GM19351 (cell line): Measurements from ENCODE around the gene HDGFL2.

Experiments used
- ATAC-seq: cut with Tn5 transposase; IDR thresholded peaks from one replicate; pipeline ENCODE4 v1.9.1; 2021; ENCODE audit warnings: mild to moderate bottlenecking, moderate library complexity; ENCODE audit not compliant: unreplicated experiment

HDGFL2 gene

DNA sequence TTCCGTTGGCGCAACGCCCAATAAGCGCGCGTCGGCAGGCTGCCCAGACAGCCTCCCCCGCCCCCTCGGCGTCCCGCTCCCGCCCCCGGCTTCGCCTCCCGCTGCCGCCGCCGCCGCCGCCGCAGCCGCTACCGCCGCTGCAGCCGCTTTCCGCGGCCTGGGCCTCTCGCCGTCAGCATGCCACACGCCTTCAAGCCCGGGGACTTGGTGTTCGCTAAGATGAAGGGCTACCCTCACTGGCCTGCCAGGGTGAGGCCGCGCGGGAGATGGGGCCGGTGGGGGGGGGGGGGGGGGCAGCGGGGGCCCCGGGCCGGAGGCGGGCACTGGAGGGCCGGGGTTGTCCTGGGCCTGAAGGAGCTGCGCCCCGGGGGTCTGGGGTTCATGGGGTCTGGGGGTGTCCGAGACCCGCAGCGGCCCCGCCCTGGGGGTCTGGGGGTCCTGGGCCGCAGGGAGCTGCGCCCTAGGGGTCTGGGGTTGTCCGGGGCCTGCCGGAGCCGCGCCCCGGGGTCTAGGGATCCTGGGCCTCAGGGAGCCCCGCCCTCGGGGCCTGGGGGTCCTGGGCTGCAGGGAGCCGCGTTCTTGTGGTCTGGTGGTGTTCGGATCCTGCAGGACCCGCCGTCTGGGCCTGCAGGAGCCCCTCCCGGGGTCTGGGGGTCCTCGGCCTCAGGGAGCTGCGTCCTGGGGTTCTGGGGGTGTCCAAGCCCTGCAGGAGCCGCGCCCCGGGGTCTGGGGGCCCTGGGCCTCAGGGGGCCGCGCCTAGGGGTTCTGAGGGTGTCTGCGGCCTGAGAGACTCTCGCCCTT is at the start of gene HDGFL2:
TSS of gene HDGFL2 (plus strand) at position 124 of the 801 bp plus-strand sequence. CDS start at position 178, 54 bp downstream.
- ATAC-seq = no peak

DNA sequence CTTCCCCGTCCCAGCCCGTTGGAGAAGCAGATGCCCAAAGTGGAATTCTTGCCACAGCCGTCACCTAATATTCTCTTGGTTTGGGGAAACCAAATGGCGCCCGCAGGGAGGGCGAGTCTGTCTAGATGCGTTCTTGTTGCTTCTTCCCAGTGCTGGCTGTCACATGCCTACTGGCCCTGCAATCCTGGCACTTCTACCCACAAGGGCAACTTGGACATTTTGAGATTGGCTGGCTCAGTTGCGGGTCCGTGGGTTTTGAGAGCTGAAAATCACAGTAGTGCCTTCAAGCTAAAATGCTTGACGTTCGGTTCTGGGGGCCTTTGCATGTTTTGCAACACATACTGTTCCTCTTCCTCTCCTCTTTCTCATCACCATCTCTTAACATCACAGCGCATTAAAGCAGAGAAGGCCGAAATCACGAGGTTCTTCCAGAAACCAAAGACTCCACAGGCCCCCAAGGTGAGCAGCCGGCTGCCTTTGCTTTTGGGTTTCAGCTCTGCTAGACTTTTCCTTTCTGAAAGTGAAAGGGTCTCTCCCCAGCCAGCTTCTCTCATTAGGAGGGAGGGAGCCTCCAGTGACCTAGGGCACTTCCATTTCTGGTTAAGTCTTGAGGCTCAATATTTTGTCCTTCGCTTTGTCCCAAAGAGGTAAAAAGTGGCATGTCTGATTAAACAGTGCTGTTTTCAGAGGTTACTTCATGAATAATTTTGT is 48.5 kb upstream of the HDGFL2 start:
- no peak for ATAC-seq

DNA sequence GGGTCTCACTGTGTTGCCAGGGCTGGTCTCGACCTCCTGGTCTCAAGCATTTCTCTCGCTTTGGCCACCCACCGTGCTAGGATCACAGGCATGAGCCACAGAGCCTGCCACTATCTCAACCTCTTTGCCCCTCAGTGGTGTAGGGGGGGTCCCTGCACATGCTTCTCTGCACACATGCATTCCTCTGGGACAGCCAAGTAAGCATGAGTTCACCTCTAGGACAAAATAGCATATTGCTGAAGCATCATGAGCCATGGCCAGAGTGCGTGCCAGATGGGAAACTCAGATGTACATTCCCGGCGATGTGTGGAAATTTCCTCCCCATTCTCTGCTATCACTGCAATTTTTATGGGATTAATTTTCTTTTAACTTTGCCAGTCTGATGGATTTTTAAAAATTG is 46.6 kb upstream of the HDGFL2 start:
- no peak for ATAC-seq

DNA sequence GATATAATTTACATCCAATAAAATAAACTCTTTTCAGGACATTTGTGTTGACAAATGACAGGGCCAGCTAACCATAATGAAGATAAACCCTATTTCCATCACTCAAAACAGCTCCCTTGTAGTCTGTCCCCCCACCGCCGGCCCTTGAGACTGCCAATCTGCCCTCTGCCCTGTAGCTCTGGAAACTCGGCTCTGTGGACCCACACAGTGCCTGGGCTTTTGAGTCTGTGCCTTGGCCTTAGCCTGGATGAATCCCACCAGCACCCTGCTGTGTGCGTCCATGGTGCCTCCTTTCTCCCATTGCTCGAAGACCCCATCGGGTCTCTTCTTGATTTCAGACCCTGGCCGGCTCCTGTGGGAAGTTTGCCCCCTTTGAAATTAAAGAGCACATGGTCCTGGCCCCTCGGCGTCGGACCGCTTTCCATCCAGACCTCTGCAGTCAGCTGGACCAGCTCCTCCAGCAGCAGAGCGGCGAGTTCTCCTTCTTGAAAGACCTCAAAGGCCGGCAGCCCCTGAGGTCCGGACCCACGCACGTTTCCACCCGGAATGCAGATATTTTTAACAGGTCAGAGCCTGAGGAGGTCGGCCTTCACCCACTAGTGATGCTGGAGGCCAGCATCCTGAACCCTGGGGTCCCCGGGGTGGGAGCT is 43.6 kb upstream of the HDGFL2 start:
- ATAC-seq = no peak

DNA sequence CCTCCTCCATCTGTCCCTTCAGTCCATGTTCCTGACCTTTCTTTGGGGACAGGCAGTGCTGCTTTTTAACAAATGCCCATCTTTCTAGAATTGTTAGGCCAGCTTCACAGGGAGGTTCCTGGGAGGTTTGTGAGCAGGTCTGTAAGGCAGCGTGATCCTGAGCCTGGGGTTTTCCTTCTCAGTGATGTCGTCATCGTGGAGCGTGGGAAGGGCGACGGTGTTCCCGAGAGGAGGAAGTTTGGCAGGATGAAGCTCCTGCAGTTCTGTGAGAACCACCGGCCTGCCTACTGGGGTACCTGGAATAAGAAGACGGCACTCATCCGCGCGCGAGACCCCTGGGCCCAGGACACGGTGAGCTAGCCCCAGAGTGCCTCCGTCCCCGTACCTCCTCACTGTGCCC is 42.8 kb upstream of the HDGFL2 start:
- no peak for ATAC-seq

DNA sequence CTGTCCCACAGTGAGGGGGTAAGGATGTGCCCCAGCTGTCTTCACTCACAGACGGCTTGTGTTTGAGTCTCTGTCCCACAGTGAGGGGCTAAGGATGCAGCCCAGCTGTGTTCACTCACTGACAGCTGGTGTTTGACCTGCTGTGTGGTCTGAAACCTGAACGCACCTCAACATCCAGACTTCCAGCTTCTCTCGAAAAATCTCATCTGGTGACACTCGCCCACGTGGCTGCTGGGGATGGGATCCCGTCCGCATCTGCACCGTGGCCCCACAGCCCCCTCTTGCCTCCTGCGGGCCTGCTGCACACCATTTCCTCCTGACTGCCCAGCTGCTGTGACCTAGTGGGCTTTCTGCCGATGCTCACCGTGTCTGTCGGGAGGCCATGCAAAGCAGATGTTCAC is 42.3 kb upstream of the HDGFL2 start:
- no peak for ATAC-seq

DNA sequence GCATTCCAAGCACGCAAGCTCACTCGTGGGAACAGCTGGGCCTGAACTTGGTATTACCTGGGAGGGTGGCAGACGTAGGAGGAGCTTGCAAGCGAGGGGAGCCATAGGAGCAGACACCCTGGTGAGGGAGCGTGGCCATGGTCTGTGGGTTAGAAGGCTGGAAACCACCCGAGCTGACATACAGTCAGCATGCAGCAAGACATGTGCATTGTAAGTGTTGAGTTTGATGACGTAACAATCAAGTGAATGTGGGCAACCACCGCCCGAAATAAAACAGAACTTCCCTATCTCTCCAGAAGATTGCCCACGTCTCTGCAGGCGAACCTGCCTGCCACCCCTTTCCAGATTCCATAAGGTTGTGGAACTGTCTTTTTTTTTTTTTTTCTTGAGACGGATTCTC is 41.3 kb upstream of the HDGFL2 start:
- ATAC-seq = no peak

DNA sequence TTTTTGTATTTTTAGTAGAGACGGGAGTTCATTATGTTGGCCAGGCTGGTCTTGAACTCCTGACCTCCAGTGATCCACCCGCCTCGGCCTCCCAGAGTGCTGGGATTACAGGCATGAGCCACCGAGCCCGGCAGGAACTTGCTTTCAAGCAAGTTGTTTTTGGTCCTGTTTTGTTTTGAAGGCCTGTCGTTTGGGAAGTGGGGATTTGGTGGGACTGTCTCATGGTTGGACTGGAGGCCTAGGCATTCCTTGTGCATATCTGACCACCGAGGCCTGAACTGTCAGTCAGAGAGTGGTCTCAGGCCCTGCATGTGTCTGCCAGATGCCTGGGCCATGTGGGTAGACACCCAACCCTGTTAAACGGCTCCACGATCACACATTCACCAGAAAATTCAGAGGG is 40.8 kb upstream of the HDGFL2 start:
- no peak for ATAC-seq

DNA sequence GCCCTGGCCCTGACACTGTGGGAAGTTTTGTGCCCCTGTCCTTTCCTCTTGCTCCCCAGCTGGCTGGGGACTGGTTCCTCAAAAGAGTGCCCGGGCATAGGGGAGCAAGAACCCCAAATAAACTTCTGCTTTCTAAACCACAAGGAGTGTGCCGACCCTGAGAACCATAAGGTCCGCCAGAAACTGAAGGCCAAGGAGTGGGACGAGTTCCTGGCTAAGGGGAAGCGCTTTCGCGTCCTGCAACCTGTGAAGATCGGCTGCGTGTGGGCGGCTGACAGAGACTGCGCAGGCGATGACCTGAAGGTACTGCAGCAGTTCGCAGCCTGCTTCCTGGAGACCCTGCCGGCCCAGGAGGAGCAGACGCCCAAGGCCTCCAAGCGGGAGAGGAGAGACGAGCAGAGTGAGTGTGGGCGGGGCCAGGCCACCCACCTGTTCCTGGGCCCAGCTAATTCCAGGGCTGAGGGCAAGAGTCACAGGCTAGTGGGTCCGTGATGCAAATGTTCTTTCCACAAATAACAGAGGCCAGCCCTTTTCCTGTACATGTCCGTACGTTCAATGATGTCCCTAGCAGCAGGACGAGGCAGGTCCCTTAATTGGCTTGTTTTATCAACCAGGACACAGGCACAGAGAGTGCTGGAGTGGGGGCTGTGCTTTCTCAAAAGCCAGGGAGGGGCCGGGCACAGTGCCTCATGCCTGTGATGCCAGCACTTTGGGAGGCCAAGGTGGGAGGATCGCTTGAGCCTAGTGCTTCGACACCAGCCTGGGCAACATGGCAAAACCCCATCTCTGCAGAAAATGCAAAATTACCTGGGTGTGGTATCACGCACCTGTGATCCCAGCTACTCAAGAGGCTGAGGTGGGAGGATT is 40.1 kb upstream of the HDGFL2 start:
- ATAC-seq = no peak

DNA sequence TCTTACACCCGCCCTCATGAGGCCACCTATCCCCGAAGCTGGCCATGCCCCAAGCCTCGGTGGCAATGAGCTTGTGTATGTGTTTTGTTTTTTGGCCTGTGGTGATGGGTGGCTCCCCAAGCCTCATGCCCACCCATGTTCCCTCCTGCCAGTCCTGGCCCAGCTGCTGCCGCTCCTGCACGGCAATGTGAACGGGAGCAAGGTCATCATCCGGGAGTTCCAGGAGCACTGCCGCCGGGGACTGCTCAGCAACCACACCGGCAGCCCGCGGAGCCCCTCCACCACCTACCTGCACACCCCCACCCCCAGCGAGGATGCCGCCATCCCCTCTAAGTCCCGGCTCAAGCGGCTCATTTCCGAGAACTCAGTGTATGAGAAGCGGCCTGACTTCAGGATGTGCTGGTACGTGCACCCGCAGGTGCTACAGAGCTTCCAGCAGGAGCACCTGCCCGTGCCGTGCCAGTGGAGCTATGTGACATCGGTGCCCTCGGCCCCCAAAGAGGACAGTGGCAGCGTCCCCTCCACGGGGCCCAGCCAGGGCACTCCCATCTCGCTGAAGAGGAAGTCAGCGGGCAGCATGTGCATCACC is 39.1 kb upstream of the HDGFL2 start:
- ATAC-seq = no peak

DNA sequence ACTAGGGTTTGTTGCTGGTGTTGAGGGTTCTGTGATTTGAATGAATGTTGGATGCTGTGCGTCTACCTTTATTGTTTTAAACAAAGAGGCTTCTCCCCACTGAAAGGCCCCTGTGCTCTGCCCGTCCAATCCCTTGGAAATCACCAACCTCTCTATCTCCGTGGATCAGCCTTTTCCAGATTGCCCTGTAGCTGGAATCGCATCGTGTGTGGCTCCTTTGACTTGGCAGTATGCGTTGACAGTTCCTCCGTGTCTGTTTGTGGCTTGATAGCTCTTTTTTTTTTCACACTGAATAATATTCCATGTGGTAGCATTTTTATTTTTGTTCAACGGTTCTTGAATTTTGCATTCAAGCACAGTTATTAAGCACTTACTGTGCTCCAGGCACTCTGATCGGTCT is 37.7 kb upstream of the HDGFL2 start:
- ATAC-seq = no peak

DNA sequence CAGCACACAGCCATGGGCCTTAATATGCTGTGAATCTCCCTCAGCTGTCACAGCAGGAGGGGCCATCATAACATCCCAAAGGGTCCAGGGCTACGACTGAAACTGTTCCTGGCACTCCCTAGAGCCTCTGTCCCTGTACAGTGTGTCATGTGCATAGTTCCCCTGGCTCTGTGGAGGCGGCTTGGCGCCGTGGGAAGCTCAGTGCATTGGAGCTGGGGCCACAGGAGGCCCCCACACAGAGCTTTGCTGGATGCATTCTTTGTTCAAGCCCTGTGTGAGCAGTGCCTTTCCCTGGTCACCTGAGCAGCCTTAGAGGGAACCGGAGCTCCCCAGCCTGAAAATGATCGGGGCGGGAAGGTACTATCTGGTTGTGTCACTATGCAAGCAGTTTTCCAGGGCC is 35.9 kb upstream of the HDGFL2 start:
- ATAC-seq = no peak

DNA sequence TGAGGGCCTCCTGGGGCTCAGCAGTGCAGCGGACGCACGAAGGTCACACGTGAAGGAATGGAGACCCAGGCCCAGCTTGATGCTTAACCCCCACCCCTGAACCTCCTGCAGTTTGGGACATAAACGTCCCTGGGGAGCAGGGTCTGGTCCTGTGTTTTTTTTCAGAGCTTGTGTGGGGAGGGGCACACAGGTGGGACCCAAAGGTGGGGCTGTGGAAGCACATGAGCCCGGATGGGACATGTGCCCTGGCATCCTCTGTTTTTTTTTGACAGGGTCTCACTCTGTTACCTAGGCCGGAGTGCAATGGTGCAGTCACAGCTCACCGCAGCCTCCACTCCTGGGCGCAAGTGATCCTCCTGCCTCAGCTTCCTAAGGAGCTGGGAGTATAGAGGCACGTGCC is 35.0 kb upstream of the HDGFL2 start:
- ATAC-seq = no peak

DNA sequence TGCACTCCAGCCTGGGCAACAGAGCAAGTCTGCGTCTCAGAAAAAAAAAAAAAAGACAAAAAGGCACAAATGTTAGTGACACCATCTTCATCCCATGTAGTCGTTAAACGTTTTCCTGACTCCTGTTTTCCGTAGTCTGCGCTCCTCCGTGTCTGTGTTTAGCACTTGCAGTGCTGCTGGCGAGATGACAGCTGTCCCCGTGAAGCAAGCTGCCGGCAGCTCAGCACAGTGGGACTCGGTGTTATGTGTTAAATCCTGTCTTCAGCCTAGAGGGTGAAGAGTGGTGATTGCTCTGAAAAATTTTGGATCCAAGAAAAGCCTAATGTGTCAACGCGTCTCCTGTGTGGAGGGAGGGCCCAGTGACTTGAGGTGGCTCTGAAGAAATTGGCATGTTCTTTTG is 32.9 kb upstream of the HDGFL2 start:
- no peak for ATAC-seq

DNA sequence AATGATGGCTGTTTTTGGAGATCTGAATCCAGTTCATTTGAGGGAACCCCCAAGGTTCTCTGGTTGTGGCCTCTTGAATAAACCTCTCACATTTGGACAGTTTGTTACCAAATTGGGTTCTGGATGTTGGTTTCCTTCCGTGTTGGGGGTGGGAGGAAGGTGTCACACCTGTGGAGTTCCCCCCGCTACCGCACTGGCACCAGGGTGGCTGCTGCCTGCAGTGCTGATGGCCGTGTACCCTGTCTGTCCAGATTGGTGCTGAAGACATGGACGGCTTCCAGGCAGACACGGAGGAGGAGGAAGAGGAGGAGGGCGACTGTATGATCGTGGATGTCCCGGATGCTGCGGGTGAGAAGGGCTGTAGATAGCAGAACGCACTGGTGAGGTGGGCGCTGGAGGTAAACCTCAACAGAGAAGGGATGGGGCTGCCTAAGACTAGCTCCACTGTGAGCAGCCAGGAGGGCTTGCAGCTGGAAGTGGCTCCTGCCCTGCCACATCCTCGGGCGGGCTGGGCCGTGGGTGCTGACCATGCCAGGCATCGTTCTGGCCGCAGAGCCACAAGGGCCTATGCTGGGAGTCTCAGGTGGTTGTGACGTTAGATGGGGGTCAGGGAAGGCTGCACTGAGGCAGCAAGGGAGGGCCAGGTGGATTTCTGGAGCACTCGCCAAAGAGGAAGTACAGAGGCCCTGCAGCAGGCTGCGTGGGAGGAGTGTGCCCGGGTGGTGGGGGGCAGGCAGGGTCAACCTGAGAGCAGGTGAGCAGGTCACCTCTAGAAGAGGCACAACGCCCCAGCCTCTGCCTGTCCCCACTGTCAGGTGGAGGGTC is 29.9 kb upstream of the HDGFL2 start:
- ATAC-seq = no peak

DNA sequence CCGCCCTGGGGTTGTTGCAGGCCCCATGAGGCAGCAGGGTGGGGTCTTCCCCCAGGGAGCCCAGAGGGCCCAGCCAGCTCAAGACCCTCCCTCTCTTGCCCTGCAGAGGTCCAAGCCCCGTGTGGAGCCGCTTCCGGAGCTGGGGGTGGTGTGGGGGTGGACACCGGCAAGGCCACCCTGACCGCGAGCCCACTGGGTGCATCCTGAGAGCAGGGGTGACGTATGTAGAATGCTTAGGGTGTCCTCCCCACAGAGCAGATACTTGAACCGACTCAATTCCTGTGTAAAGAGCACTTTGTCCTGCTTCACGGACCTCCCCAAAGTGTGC is 29.3 kb upstream of the HDGFL2 start:
- no peak for ATAC-seq

DNA sequence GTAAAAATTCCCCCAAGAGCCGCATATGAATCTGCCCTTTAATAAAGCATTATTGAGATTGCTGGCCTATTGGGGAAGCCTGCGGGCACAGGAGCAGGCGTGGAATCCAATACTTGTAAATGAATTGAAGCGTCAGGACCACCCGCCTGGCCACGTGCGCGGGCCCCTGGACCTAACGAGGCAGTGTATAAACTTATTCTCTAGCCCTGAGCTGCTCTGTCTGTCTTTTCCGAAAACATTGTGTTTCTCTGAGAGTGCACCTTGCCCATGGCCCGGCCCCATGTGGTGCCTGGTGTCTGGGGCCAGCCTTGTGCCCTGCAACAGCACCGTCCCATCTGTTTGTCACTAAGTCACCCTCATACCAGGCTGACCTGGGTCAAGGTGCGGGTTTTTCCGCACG is 28.9 kb upstream of the HDGFL2 start:
- ATAC-seq = no peak

DNA sequence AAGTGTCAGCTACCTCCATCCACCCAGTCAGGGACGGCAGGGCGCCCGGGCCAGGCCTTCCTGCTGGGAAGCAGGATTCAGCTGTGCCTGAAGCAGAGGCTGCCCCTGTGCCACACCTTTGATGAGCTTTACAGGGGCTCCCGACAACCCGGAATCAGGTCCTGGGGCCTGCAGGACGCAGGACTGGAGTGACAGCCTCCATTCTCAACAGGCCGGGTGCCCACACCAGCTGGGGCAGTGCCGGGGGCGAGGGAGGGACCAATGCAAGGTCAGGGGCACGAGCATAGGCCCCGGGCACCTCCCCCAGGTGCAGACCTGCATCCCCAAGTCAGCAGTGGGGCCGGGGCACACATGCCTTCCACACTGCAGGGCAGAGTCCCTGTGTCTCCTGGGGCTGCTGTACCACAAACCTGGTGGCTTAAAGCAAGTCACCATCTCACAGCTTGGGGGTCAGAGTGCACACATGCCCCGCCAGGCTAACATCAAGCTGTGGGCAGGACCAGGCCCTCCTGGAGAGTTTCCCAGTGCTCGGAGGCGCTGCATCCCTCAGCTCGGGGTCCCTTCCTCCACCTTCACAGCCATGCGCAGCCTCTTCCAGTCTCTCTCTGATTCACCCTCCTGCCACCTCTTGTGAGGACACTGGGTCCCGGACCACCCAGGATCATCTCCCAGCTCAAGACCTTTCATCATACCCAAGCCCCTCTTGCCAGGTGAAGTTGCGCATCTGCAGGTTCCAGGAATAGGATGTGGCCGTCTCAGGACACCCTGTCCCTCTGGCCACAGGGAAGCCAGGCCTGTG is 27.9 kb upstream of the HDGFL2 start:
- ATAC-seq = no peak
